ENCODE results near the gene UBE2L6.
"Not testable (repeated sequence)": the region's sequence is repeated elsewhere in the genome, so short reads cannot be mapped to it uniquely, and the experiment has no call there.

The UBE2L6 gene

GRCh38 chr11:57566005-57566904 is 1.2 kb downstream of the UBE2L6 start:
- FAIRE-seq = no peak

- FAIRE-seq = peak; percentile 90
These were observed 4.9 kb downstream of the UBE2L6 start for GRCh38 chr11:57562596-57562995.

GRCh38 chr11:57560146-57560545 is 7.3 kb downstream of the UBE2L6 start:
- FAIRE-seq = no peak

- FAIRE-seq = no peak
These were observed 11.4 kb downstream of the UBE2L6 start for GRCh38 chr11:57556041-57556440.

GRCh38 chr11:57555393-57555792 is 12.1 kb downstream of the UBE2L6 start:
- FAIRE-seq = no peak

GRCh38 chr11:57552479-57552878 is 15.0 kb downstream of the UBE2L6 start:
- no peak for FAIRE-seq

GRCh38 chr11:57551941-57552340 is 15.5 kb downstream of the UBE2L6 start:
- FAIRE-seq = no peak

- no peak for FAIRE-seq
These were observed 17.5 kb downstream of the UBE2L6 start for GRCh38 chr11:57549983-57550382.

- no peak for FAIRE-seq
These were observed 19.6 kb downstream of the UBE2L6 start for GRCh38 chr11:57547854-57548377.

- FAIRE-seq = no peak
These were observed 20.5 kb downstream of the UBE2L6 start for GRCh38 chr11:57546869-57547475.

GRCh38 chr11:57546451-57546850 is 21.0 kb downstream of the UBE2L6 start:
- FAIRE-seq = no peak

- no peak for FAIRE-seq
These were observed 21.6 kb downstream of the UBE2L6 start for GRCh38 chr11:57545883-57546282.

GRCh38 chr11:57544566-57544965 is 22.9 kb downstream of the UBE2L6 start:
- no peak for FAIRE-seq

- FAIRE-seq = no peak
These were observed 23.9 kb downstream of the UBE2L6 start for GRCh38 chr11:57543593-57543992.

- FAIRE-seq = no peak
These were observed 24.9 kb downstream of the UBE2L6 start for GRCh38 chr11:57542582-57542981.

- FAIRE-seq = no peak
These were observed 26.3 kb downstream of the UBE2L6 start for GRCh38 chr11:57541169-57541568.

- no peak for FAIRE-seq
These were observed 28.1 kb downstream of the UBE2L6 start for GRCh38 chr11:57539342-57539741.

GRCh38 chr11:57536947-57537619 is 30.4 kb downstream of the UBE2L6 start, which contains the start of gene SMTNL1:
TSS of gene SMTNL1 (plus strand) at chr11:57537595. CDS start at chr11:57542643, 5,048 bp downstream.
- no peak for FAIRE-seq

GRCh38 chr11:57534449-57534848 is 33.0 kb downstream of the UBE2L6 start:
- not testable (repeated sequence) for FAIRE-seq

- peak; percentile 99 for FAIRE-seq
These were observed 36.6 kb downstream of the UBE2L6 start, which contains the start of gene TIMM10 for GRCh38 chr11:57530596-57531507. TSS of gene TIMM10 (minus strand) at chr11:57530754. CDS start at chr11:57530189, 565 bp downstream.

- FAIRE-seq = no peak
These were observed 37.3 kb downstream of the UBE2L6 start for GRCh38 chr11:57530215-57530595.

GRCh38 chr11:57529012-57529411 is 38.5 kb downstream of the UBE2L6 start:
- FAIRE-seq = no peak

All from G401.6 (cell line).